CD4-positive, alpha-beta T cell treated with Interleukin-17A for 4 hours (primary cell): ENCODE data around the gene CFAP299.
"Not testable (repeated sequence)": the region's sequence is repeated elsewhere in the genome, so short reads cannot be mapped to it uniquely, and the experiment has no call there.

Experiments used
- DNase-seq: peaks from one replicate; pipeline ENCODE4 v3.0.0-alpha.2; 2020; ENCODE audit warnings: mixed read lengths

The CFAP299 gene

DNA sequence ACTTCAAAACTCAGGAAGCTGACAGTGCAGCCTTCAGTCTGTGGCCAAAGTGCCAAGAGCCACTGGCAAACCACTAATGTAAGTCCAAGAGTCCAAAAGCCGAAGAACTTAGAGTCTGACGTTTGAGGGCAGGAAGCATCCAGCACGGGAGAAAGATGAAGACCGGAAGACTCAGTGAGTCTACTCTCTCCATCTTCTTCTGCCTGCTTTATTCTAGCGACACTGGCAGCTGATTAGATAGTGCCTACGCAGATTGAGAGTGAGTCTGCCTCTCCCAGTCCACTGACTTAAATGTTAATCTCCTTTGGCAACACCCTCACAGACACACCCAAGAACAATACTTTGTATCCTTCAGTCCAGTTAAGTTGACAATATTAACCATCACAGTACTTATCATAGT, 414.0 kb downstream of the CFAP299 start:
- not testable (repeated sequence) for DNase-seq

DNA sequence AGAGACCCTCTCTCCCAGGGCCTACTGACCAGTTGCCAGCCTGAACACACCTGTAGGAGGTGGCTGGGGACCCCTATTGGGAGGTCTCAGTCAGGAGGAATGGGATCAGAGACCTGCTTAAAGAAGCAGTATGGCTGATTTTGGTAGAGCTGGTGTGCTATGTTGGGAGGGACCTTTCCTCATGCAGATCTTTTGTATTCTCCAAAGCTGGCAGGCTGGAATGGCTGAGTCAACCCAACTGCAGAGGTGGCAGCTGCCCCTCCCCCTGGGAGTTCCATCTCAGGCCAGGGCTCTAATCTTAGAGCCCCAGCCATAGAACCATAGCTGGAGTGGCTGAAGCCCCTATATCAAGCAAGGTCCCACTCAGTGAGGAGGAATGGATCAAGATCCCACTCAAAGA, 415.7 kb downstream of the CFAP299 start:
- no peak for DNase-seq

DNA sequence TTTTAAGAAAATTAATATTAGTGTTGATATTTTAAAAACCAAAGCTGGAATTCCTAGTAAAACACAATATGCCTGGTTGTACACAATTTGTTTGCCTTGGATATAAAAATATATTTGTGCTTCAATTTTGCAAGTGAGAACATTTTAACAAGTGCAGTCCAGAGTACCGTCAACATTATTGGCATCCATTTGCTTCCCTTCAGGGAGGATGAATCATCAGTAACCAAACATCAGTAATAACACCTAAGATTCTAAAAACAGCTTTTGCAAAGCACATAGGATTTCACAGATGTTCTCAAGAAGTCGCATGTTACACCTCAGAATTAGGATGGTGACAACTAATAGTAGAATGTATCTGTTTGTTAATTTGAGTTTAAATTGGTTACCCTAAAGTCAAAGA, 432.4 kb downstream of the CFAP299 start:
- no peak for DNase-seq

DNA sequence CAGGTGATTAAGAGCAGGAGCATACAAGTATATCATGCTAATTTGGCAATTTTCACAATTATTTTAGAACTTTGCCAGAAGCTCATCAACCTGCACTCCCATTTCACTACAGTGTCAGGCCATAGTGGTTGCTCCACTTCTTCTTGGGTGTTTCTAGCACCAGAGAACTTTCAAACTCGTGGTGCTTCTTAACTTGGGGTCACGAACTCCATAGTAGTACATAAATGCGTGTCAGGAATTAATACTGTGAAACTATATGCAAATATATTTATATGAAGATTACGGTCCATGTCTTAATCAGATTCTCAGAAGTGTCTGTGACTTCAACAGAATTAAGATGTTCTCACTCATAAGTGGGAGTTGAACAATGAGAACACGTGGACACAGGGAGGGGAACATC, 440.6 kb downstream of the CFAP299 start:
- no peak for DNase-seq

DNA sequence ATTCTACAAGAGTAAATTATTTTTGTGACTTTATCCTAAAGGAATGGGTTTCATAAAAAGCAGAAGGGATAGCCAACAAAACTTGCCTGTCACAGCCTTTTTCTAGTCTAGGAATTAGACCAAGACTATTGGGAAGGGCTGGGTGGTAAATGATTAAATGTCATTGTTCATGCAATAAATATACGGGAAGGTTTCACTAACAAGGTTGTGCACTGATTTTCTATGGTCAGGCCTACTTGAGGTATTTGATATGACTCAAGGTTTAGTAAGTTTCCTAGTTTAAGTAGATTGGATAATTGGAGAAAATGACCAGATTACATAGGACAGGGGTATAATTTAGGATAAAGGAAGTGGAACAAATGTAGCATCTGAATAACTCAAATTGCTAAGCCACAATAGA, 445.9 kb downstream of the CFAP299 start:
- no peak for DNase-seq

DNA sequence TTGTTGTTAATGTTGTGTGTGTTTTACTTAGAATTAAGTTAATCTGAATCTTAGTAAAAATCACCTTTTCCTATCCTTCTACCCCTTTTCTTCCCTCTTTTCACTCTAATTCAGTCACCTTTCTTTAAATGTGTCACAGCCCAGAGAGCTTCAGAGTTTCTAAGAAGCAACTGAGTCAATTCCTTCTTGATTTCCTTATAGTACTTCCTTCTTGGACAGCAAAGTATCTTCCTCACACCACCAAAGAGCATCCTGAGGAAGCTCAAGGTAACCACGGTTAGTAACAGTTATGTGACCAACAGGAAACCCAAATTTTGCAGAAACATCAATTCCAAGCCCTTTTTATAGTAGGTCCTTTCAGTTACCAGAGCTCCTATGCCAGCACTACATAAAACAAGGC, 451.8 kb downstream of the CFAP299 start:
- no peak for DNase-seq

DNA sequence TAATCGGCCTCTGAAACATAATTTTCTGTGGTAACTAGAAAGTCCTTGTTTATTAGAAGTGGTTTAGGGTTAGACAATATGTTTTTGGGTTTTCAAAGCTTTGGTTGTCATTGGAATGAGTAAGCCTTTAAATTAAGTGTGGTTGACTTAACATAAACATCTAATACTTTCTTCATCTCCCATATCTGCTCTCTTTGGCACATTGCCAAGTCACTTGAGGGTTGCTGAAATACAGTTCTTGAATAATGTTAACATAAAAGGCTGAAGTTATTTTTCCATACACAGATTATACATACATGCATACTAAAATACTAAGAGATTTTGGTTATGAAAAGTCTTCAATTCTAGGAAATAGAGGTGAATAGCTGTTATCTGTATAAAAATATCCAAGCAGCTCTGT, 453.3 kb downstream of the CFAP299 start:
- no peak for DNase-seq

DNA sequence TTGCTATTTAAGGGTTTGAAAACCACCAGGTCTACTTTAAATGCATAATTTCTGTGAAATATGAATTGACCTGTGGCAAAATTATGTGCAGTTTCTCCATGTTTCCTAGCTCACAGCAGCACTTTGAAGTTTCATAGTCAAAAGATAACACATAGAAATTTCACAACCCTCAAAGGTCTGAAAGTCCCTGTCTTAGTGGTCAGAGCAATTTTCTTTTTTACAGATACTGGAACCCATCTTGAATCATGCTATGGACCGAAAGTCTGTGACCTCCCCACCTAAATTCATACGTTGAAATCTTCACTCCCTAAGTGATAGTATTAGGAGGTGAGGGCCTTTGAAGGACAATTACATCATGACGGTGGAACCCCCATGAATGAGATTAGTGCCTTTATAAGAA, 454.6 kb downstream of the CFAP299 start:
- DNase-seq, result no peak

DNA sequence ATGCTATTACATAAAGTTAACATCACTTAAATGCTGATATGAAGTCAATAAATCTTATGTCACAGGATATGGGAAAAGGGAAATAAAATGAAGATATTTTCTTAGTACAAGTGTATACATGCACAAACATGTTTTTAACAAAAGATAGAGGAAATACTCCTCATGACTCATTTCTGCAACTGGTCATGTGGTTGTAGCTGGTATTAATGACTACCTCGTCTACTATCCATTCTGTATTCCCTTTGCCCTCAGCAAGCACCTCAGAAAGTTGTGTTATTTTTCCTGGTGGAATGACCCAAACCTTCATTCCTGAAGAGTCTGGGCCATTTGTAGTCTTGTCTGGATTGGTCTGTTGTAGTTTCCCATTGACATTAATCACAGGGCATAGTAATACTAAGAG, 458.1 kb downstream of the CFAP299 start:
- not testable (repeated sequence) for DNase-seq

DNA sequence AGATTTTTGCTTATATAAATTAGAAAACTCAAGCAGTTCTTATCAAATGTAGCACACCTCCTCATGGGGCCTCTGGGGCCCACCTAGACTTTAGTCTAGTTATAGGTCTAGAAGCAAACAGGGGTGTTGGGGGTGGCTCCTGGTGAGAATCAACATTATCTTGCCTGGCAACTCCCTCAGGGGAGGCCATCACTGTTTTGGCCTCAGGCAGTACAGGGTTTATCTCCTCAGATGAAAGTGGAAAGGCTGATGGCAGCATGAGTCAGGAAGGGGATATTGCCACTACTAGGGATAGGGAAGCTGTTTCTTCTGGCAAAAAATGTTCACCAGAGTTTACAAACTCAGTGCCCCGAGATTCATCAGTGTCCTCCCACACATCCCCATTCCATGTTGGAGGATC, 462.6 kb downstream of the CFAP299 start:
- no peak for DNase-seq

DNA sequence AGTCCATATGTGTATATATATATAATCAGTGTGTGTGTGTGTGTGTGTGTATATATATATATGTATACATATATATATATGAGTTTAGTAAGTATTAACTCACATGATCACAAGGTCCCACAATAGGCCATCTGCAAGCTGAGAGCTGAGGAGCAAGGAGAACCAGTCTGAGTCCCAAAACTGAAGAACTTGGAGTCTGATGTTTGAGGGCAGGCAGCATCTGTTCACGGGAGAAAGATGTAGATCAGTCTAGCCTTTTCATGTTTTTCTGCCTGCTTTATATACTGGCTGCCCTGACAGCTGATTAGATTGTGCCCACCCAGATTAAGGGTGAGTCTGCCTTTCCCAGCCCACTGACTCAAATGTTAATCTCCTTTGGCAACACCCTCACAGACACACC, 465.2 kb downstream of the CFAP299 start:
- not testable (repeated sequence) for DNase-seq

DNA sequence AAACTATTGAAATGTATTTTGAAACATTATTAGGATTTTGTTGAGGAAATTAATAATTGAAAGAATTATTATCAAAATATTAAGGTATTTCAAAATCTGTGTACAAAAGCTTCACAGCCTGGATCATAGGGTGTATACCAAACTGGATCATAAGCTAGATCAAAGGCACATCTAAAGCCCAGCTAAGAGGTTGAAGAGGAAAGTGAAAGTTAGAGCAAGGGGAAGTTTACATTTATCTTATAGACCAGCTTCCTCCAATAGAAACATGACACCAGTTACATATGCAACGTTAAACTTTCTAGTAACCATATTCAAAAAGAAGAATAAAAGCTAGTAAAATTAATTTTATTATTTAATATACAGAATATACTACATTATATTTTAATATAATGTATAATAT, 467.8 kb downstream of the CFAP299 start:
- no peak for DNase-seq

DNA sequence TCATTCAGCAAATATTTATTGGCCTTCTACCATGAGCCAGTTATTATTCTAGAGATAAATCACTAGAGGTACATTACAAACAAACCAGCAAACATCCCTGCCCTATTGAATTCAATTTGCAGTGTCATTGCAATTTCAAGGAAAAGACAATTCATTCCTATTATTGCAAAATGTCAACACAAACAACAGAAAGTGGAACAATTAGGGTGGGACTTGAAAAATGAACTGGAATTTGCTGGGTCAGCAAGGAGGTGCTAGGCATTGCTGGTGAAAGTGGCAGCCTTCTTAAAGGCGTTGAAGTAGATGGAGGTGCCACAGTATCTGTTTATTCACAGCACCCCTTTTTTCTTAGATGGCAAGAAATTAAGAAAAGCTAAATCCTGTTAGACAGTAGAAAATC, 470.9 kb downstream of the CFAP299 start:
- no peak for DNase-seq

DNA sequence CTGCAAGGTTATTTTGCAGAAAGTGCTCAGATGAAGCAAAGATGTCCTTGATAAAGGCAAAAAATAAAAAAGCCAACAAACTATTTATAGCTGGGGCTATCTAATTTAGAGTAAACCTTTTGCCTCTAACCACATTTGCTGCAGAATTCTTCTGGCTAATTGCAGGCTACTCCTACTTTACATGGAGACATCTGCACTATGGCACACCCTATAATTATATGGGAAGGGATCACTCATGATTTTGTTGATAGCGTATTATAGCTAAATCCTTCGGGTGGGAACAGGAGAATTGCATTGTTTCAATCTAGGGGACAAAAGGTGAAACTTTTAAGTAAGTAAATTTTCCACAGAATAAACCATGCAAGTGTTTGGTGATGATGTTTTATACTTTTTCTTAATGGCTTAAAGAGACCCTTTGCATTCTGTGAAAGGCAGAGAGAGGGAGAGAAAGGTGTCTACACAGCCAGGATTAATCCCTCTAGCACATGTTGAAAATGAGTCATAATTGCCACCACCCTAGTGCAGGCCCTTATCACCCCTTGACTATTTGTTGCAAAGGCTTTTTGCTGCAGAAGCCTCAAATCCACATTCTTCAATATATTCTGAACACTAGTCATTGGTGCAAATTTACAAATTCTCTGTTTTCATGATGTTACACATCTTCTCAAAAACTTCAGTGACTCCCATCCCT, 473.7 kb downstream of the CFAP299 start:
- DNase-seq, result no peak

DNA sequence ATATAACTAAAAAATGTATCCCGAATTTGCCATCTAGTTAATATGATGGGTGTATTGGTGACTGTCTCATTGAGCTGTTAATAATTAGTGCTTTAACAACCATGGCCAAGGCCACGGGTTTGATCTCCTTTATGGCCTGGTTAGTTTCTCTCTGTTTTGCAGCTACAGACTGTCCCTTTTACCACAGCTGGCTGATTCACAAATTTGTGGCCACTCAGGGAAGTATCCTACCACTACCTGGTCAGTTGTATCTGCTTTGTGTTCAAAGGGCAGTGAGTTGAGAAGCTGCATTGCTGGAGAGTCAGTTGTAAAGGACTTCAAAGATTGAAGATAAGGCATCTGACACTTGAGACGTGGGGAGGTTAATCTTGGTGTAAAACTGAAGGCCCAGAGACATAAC, 475.9 kb downstream of the CFAP299 start:
- DNase-seq, result no peak

DNA sequence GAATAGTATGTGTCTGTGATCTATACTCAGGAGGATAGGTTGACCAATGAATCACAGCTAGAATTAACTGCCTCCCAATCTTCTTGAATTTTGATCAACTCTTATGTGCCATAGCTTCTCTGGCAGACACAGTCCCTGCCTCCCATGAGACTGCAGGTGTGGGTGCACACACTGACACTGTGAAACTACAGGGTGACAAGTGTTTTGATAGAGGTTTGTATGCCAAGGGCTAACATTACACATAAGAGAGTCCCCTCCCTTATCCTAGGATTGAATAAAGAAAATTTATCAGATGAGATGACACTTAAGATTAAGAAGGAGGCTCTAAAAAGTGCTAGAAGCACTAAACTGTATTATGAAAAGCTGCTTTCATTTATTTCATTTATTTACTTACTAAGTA, 476.6 kb downstream of the CFAP299 start:
- no peak for DNase-seq

DNA sequence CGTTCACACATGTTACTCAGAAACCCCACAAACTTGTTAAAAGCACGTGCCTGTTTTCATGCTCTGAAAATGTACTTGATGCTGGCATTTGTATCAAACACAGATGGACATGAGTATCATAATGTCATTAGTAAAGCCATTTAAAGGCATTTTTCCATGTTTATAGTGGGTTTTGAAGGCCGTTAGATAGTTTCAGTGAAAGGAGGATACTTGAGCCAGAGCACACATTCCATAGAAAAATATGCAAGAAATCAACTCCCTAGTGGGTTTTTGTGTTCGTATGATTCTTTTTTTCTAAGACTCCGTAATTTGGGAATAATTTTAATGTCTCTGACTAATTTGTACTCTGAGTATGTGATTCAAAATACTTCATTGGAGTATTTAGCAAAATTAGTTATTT, 478.7 kb downstream of the CFAP299 start:
- no peak for DNase-seq

DNA sequence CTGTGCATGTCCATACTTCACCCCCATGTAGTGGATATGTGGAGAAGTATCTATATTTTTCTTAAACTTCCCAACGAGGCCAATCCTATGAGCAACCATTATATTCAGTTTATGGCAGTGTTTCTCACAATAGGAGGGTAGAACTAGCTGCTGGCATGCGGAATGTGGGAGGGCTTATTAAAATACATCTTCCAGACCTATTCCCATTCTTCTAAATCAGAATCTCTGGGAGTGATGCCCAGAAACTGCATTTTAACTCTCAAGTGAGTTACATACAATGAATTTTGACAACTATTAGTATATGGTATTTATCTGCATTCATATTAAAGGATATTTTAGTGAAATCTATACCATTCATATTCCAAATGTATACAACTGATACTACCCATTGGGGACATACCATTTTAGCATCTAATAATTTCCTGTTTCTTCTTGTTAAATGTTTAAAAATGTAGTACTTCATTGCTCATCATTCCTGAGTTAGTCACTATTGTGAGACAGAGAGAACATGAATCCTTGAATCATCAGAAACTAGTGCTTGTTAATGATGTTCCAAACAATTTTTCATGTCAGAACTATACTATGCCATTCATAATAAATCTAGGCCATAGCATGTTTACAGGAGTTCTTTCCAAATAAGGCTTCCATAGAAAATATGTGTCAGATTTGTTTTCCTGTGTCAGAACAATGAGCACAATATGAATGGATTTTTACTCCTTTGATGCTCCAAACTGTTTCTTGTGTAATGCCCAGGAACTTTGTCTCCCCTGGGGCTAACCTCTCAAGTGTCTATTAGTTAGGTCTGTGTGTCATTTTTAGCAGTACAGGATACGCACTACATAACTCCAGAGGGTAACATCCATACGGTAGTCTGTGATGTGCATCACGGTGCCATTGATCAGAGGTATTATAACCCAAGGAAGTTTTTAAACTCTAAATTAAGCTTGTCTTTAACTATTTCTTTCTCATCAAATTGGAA, 496.1 kb downstream of the CFAP299 start:
- DNase-seq, result no peak

DNA sequence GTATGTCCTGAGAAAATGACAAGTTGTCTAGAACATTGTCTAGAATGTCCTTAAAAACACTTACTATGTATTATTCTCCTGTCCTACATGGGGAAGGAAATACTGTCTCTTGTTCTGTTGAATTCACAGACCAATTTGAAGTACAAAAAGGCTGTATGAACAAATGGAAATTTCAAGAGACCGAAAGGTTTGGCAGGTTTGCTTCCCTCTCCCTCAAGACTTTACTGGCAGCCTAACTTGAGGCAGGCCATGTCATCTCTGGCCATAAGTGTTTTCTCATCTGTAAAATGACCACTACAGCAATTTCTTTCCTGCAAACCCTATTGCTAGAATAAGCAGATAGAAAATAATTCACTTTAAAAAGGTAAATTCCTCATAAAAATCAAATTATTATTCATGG, 503.8 kb downstream of the CFAP299 start:
- DNase-seq, result no peak

DNA sequence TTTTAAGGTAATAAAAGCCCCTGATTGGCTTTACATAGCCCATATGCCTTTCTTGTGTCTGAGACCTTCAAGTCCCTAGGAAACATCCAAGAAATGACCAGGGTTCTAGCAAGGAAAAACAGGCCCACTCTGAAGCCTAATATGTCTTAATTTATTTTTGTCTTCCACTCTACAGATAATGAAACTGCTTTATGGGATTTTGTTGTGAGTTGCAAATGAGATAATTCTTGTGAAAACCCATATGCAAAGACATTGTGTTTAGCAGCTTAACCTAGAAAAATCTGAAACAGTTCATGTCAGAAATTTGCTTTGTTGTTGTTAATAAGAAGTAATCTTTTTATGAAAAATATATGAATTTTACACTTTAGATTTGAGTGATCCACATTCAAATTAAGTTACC, 504.3 kb downstream of the CFAP299 start:
- DNase-seq, result no peak

DNA sequence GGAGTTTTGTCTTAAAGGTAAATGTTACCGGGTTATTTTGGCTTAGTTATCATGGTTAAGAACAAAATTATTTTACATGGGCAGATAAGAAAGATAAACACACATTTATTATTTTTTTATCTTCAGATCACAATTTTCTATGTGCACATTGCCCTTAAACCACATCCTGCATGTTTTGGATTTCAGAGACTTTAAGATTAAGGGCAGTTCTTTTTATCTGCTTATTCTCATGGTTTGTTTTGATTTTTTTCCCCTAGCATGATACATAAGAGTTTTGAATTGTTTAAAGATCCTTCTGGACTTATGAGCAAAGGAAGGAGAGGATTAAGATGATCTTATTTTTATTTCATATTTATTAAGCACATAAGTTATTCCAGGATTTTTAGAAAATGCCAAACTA, 504.9 kb downstream of the CFAP299 start:
- DNase-seq, result no peak

DNA sequence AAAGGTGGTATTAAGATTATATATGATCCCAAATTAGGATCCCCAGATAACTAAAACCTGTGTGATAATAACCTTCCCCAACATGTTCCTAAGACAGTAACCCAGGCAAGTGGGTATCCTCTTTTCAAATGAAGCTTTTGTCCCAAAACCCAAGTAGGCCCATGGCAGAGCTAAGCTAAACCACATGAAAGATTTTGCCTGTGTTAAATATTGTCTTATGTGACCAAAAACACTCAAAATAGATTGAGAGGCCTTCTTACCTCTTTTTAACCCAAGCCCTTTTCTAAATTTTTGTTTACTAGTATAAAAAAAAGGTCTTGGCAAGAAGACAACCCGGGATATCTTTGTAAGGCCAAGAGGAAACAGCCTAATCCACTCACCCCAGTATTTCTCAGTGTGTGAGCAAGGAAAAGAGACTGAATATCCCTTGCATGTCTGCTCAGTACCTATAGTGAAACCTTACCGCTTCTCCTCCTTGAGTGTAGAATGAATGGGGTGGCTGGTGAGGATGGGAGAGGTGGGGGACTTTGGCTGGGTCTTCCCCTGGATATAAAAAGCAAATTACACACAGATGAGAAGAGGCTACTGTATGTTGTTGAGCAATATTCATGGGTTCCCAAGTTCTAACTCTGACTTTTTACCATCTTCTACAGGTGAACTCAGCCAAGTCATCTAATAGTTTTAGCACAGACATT, 506.2 kb downstream of the CFAP299 start:
- no peak for DNase-seq

DNA sequence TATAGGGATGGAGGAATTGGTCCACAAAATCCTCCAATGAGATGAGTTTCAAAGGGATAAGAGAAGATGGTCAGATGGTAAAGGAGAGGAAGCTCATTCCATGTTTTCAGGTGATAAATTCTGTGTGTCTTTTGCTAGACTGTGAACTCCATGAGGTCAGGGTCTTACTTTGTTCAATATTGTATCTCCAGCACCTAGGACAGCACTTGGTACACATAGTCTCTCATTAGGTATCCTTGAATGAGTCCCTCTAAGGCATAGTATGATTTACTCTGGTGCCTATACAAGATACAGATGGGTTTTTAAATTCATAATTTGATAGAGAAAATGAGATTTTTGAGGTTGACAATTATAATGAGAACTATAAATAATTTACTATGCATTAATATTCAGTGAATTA, 510.7 kb downstream of the CFAP299 start:
- DNase-seq, result no peak

DNA sequence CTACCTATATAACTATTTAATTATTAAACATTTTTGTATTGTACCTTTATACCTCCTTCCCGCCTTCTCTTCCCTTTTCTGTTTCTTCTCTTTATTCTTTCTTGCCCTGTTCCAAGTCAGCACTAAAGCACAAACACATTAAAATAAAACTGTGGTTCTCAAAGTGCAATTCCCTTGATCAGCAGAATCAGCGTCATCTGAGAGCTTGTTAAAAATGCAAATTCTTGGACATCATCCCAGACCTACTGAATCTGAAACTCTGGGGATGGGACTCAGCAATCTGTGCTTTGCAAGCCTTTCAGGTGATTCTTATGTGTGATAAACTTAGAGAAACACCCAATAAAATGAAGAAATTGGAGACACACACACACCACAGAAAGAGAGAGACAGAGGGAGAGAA, 516.5 kb downstream of the CFAP299 start:
- DNase-seq, result no peak
